ENCODE measurements around the gene IGSF9.

Gene IGSF9

GRCh38 chr1:159891275-159892157 lies 53.9 kb downstream of the IGSF9 start:
- peak; percentile 71 for DNase-seq (ENCODE audit: low read depth)
- peak; percentile 100 for TF ChIP-seq CTCF (IDR thresholded peaks at IDR 0.05; ENCODE audit: control insufficient read depth, extremely low read depth, insufficient read depth)
- no peak overlapping the region for H3K4me3 ChIP-seq (ENCODE audit: low read depth, low read length)

- H3K4me3 ChIP-seq (ENCODE audit: low read depth, low read length): no peak overlapping the region
- TF ChIP-seq CTCF (IDR thresholded peaks at IDR 0.05; ENCODE audit: control insufficient read depth, extremely low read depth, insufficient read depth): no peak
Observed at GRCh38 chr1:159890390-159890789, 55.0 kb downstream of the IGSF9 start.

GRCh38 chr1:159889821-159890252 lies 55.6 kb downstream of the IGSF9 start:
- no peak for TF ChIP-seq CTCF (IDR thresholded peaks at IDR 0.05; ENCODE audit: control insufficient read depth, extremely low read depth, insufficient read depth)
- no peak for DNase-seq (ENCODE audit: low read depth)
- H3K4me3 ChIP-seq (ENCODE audit: low read depth, low read length): no peak overlapping the region

More at GRCh38 chr1:159890390-159890789, 55.0 kb downstream of the IGSF9 start:
- DNase-seq (ENCODE audit: low read depth): no peak

DNA sequence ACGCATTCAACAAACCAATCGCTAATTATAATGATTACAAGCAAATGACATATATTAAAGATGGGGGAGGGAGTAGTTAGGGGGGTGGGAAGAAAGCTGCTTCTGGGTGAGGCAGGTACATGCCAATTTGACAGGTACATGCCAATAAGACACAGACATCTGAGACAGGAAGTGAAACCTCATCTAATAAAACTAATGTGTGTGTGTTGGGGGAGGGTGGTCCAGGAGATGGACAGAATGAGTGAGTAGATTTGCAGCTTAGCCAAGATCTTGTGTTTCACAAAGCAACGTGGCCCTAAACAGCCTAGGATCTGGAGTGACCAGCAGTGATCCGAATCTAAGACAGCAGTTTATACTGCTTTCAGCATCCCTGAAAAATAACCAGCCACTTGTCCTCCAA lies 56.2 kb downstream of the IGSF9 start:
- no peak for DNase-seq (ENCODE audit: low read depth)
- no peak for TF ChIP-seq CTCF (IDR thresholded peaks at IDR 0.05; ENCODE audit: control insufficient read depth, extremely low read depth, insufficient read depth)

GRCh38 chr1:159884296-159884695 lies 61.1 kb downstream of the IGSF9 start:
- no peak for TF ChIP-seq CTCF (IDR thresholded peaks at IDR 0.05; ENCODE audit: control insufficient read depth, extremely low read depth, insufficient read depth)
- DNase-seq (ENCODE audit: low read depth): no peak
- H3K4me3 ChIP-seq (ENCODE audit: low read depth, low read length): no peak overlapping the region

More for the DNA sequence above, 56.2 kb downstream of the IGSF9 start:
- H3K4me3 ChIP-seq (ENCODE audit: low read depth, low read length): no peak overlapping the region

DNA sequence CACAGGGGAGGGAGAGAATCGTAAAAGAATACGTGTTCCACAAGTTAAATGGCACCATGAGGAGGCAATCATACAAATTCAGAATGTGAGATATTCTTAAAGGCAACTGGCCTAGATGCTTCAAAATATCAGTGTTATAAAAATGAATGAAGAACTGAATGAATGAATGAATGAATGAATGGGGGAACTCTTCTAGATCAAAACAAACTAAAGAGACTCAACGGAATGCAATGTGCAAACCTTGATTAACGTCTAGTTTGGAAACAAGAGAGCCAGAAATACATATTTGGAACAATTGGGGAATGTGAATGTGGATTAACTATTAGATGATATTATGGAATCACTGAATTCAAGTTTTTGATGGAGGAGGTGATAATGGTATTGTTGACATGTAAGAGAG lies 62.3 kb downstream of the IGSF9 start:
- DNase-seq (ENCODE audit: low read depth): no peak
- no peak for TF ChIP-seq CTCF (IDR thresholded peaks at IDR 0.05; ENCODE audit: control insufficient read depth, extremely low read depth, insufficient read depth)
- H3K4me3 ChIP-seq (ENCODE audit: low read depth, low read length): no peak overlapping the region

DNA sequence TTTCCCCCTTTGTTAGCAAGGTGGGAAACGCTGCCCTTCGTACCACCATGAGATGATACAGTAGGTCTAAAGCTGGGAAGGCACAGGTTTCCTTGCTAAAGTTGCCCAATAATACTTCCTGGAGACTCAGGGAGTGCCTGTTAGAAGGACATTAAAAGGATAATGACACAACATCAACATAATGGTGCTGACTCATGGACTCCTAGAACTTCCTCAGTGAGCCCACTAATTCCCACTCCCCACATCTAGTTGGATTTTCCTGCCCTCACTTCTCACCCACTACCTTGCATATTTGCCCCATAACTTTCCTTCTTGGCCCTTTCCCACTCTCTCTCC lies 62.9 kb downstream of the IGSF9 start:
- no peak overlapping the region for H3K4me3 ChIP-seq (ENCODE audit: low read depth, low read length)
- no peak for DNase-seq (ENCODE audit: low read depth)
- TF ChIP-seq CTCF (IDR thresholded peaks at IDR 0.05; ENCODE audit: control insufficient read depth, extremely low read depth, insufficient read depth): no peak
